ENCODE data around the gene CBR1.
A peak's percentile ranks its signal among the peaks of the same experiment; 100 is the strongest.

CBR1 gene

DNA sequence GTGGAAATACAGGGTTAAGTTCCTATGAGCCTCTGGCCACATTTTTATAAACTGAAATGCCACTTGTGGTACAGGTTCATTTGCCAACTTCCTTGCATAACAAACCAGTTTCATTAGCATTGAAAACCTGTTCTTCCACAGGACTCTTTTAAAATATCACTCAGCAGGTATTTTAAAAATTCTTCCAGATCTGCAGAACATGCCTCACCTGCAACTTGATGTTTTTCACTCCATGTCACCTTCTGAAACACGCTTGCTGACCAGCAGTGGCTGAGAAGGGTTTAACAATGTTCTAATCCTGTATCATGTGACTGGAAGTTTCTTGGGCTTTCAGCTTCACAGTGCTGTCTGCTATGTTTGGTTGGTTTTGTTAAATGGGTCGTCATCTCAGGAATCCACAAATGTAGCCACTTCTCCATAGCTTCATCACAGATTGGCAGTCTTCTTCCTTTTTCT is 47.5 kb downstream of the CBR1 start:
- DNase-seq (ENCODE audit: low read depth): no peak

DNA sequence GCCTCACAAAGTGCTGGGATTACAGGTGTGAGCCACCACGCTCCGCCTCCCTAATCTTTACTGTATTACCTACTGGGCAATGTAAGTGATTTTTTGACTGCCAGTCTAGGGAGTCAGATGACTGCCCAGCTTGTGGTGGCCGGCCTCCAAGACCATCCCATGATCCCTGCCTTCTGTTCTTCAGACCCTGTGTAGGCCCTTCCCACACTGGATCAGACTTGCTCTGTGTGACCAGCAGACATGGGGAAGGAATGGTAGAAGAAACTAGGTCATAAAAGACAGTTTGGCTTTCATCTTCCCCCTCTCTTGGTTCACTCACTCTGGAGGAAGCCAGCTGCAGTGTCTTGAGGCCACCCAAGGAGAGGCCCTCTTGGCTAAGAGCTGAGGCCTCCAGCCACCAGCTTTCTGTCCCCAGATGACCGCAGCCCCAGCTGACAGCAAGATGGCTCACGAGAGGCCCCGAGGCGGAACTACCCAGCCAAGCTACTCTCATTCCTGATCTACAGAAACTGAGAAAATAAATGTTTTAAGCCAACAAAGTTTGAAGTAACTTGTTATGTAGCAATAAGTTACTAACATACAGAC is 50.6 kb downstream of the CBR1 start:
- peak; percentile 79 for DNase-seq (ENCODE audit: low read depth)

All from fibroblast of gingiva (primary cell).